Suprapubic skin (tissue), 4 donors: ENCODE results near the gene GAPDHS.

ENCODE experiments used
- POLR2A ChIP-seq, 2 donors: fragments of 450-650 bp; IDR thresholded peaks; one replicate each; pipeline ENCODE4 v1.6.1; 2017; ENCODE audit warnings: antibody characterized with exemption in 2 of 2, mild to moderate bottlenecking in 2 of 2, moderate library complexity in 2 of 2
- POLR2AphosphoS5 ChIP-seq, 3 donors: sonication (generic); formaldehyde crosslinking; IDR thresholded peaks; one replicate each; pipeline ENCODE4 v1.6.1; 2017; ENCODE audit warnings: antibody characterized with exemption in 3 of 3
- TF ChIP-seq, protein P1 (sequence below), 2 donors: fragments of 200-600 bp in 1 of 2; fragments of 450-650 bp in 1 of 2; sonication (generic) in 1 of 2; IDR thresholded peaks; one replicate each; pipeline ENCODE4 v1.5.1; 2016 to 2019; ENCODE audit warnings: antibody characterized with exemption in 2 of 2, mild to moderate bottlenecking in 1 of 2, moderate library complexity in 1 of 2

DNA sequence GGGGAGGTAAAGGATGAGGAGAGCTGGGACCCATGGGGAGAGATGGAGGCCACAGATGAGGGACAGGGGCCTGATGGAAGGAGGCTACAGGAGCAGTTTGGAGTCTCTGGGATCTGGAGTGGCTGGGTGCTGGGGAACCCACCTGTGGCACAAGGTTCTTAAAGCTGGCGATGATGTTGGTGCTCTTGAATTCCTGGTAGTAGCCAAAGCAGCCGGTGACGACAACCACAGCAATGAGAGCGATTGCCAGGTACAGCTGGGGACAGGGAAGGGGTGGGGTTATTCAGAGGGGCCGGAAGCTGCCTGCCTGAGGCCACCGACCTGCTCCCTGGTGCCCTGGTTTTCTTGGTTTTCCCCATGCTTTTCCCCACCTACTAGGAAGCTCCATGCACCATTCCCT, 27.4 kb downstream of the GAPDHS start:
- TF ChIP-seq, protein P1, sequence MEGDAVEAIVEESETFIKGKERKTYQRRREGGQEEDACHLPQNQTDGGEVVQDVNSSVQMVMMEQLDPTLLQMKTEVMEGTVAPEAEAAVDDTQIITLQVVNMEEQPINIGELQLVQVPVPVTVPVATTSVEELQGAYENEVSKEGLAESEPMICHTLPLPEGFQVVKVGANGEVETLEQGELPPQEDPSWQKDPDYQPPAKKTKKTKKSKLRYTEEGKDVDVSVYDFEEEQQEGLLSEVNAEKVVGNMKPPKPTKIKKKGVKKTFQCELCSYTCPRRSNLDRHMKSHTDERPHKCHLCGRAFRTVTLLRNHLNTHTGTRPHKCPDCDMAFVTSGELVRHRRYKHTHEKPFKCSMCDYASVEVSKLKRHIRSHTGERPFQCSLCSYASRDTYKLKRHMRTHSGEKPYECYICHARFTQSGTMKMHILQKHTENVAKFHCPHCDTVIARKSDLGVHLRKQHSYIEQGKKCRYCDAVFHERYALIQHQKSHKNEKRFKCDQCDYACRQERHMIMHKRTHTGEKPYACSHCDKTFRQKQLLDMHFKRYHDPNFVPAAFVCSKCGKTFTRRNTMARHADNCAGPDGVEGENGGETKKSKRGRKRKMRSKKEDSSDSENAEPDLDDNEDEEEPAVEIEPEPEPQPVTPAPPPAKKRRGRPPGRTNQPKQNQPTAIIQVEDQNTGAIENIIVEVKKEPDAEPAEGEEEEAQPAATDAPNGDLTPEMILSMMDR (IDR thresholded peaks at IDR 0.05), result no peak
- no peak for TF ChIP-seq POLR2AphosphoS5 (IDR thresholded peaks at IDR 0.05)
- no peak for TF ChIP-seq POLR2A (IDR thresholded peaks at IDR 0.05)
